GM18907 (cell line): ENCODE measurements around the gene PNLDC1.
A peak's percentile ranks its signal among the peaks of the same experiment; 100 is the strongest.

Experiments used
- ATAC-seq: cut with Tn5 transposase; IDR thresholded peaks from one replicate; pipeline ENCODE4 v1.9.1; 2021; ENCODE audit warnings: mild to moderate bottlenecking, moderate library complexity; ENCODE audit not compliant: unreplicated experiment

Gene PNLDC1

GRCh38 chr6:159800141-159800865 is at the start of gene PNLDC1:
Gene PNLDC1, plus strand, starts transcription at chr6:159800276. Its CDS starts 32 bp downstream, at chr6:159800308.
- ATAC-seq: no peak

GRCh38 chr6:159751448-159751847 is 48.6 kb upstream of the PNLDC1 start:
- ATAC-seq: no peak

- no peak for ATAC-seq
Observed at GRCh38 chr6:159753081-159753872, 46.8 kb upstream of the PNLDC1 start.

- ATAC-seq: no peak
Observed at GRCh38 chr6:159754401-159754800, 45.7 kb upstream of the PNLDC1 start.

- ATAC-seq: no peak
Observed at GRCh38 chr6:159754959-159755914, 44.8 kb upstream of the PNLDC1 start.

GRCh38 chr6:159756508-159756907 is 43.6 kb upstream of the PNLDC1 start:
- ATAC-seq: no peak

- no peak for ATAC-seq
Observed at GRCh38 chr6:159758031-159759001, 41.8 kb upstream of the PNLDC1 start.

- ATAC-seq: no peak
Observed at GRCh38 chr6:159759645-159760044, 40.4 kb upstream of the PNLDC1 start.

GRCh38 chr6:159760602-159761057 is 39.4 kb upstream of the PNLDC1 start:
- no peak for ATAC-seq

GRCh38 chr6:159761129-159761872 is 38.8 kb upstream of the PNLDC1 start:
- no peak for ATAC-seq

- peak; percentile 98 for ATAC-seq
Observed at GRCh38 chr6:159761873-159762680, 38.0 kb upstream of the PNLDC1 start, which contains the start of gene ACAT2. Gene ACAT2, plus strand, starts transcription at chr6:159762045. Its CDS starts 43 bp downstream, at chr6:159762088.

- ATAC-seq: peak; percentile 9
Observed at GRCh38 chr6:159762681-159763293, 37.3 kb upstream of the PNLDC1 start.

- ATAC-seq: no peak
Observed at GRCh38 chr6:159766906-159767305, 33.2 kb upstream of the PNLDC1 start.

- no peak for ATAC-seq
Observed at GRCh38 chr6:159769470-159769869, 30.6 kb upstream of the PNLDC1 start.

GRCh38 chr6:159772196-159772595 is 27.9 kb upstream of the PNLDC1 start:
- ATAC-seq: no peak

GRCh38 chr6:159777240-159777904 is 22.7 kb upstream of the PNLDC1 start:
- no peak for ATAC-seq

GRCh38 chr6:159778131-159778530 is 21.9 kb upstream of the PNLDC1 start:
- no peak for ATAC-seq
